Measurements from ENCODE around the gene GPSM1. TPM values are rescaled to one million over a fixed set of nuclear protein-coding genes. Genes with fewer than 3 reads are reported as not detected.

Gene GPSM1
- total RNA-seq, 2 donors from 2014 or later, result 2.3 to 3.4 TPM

DNA sequence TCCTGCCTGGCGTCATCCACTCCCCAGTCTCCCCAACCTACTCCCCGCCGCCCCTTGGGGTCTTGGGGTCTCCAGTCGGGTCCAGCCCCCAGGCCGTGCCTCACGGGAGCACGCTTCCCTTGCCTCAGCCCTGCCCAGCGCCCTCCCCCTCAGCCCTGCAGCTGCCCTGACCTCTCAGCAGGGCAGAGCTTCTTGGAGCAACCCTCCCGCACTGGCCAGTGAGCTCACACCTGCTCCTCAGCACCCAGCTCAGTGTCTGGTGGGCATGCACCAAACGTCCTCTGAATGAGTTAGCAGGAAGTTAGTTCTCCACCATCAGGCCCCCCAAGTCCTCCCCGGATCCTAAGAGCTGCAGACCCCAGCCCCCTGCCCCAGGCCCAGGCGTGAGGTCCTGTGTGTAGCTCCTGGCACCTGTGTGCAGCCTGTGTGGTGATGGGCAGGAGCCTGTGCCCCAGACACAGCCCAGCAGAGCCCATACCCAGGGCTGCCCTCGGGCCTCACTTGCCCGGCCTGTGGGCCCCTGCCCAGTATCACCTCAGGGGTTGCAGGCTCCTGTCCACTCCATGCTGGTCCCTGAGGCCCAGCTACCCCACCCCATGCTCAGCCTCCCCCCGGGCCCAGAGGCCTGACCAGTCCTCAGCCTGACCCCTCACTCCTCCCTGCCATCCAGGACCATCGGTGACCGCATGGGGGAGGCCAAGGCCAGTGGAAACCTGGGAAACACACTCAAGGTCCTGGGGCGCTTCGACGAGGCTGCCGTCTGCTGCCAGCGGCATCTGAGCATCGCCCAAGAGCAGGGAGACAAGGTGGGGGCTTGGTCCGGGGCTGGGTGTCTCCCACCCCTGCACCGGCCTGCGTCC is 8.2 kb downstream of the GPSM1 start:
- DNase-seq, result no peak
- no peaks in the 10 kb centered on the region for H3K4me1 ChIP-seq
- no peak overlapping the region for H3K4me3 ChIP-seq
- no peak overlapping the region for H3K27ac ChIP-seq
- H3K36me3 ChIP-seq, result no peaks in the 10 kb centered on the region
- H3K9me3 ChIP-seq, result no peaks in the 10 kb centered on the region
- TF ChIP-seq, protein P1, sequence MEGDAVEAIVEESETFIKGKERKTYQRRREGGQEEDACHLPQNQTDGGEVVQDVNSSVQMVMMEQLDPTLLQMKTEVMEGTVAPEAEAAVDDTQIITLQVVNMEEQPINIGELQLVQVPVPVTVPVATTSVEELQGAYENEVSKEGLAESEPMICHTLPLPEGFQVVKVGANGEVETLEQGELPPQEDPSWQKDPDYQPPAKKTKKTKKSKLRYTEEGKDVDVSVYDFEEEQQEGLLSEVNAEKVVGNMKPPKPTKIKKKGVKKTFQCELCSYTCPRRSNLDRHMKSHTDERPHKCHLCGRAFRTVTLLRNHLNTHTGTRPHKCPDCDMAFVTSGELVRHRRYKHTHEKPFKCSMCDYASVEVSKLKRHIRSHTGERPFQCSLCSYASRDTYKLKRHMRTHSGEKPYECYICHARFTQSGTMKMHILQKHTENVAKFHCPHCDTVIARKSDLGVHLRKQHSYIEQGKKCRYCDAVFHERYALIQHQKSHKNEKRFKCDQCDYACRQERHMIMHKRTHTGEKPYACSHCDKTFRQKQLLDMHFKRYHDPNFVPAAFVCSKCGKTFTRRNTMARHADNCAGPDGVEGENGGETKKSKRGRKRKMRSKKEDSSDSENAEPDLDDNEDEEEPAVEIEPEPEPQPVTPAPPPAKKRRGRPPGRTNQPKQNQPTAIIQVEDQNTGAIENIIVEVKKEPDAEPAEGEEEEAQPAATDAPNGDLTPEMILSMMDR (IDR thresholded peaks at IDR 0.05), result no peak
- H3K27me3 ChIP-seq, result no peaks in the 10 kb centered on the region
- intact Hi-C loops (cut with DNase I), result loop anchor here (10.0 kb wide), 1 partner anchor 299 kb away; no protein-coding TSS in a partner anchor
- H3K9ac ChIP-seq (ENCODE audit: low read depth in 2 of 2, low read length in 2 of 2), result no peak overlapping the region

DNA sequence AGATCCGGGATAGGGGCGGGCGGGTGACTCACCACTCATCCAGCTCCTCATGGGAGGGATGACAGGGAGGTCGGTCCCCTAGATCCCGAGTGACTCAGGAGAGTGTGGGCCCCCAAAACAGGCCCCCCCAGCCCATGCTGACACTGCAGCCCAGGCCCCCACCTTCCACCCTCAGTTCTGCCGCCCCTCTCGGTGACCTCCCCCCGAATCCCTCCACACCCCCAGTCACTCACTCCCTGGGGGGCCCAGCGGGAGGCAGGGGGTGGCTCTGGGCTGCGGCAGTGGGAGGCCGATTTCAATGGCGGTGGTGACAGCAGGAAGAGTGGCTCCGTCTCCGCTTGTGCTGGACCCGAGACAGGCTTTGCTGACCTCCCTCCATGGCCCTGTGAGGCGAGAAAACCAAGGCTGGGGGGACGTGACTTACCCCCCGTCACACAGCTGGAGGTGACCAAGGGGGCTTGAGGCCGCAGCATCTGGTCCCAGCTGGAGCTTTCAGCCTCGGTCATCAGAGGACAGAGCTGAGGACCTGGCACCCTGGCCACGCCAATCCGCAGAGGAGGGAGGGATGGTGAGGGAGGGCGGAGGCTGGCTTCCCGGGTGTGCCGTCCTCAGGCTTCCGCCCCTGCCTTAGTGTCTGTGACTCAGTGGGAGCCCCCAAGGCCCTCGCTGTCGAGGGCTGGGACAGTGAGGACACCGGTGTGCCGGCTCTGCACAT is 9.0 kb downstream of the GPSM1 start:
- H3K9me3 ChIP-seq, result no peaks in the 10 kb centered on the region
- DNase-seq, result no peak
- no peaks in the 10 kb centered on the region for H3K4me1 ChIP-seq
- H3K36me3 ChIP-seq, result no peaks in the 10 kb centered on the region
- H3K9ac ChIP-seq (ENCODE audit: low read depth in 2 of 2, low read length in 2 of 2), result no peak overlapping the region
- intact Hi-C loops (cut with DNase I), result loop anchor here (10.0 kb wide), 1 partner anchor 298 kb away; no protein-coding TSS in a partner anchor
- H3K27me3 ChIP-seq, result no peaks in the 10 kb centered on the region
- no peak overlapping the region for H3K4me3 ChIP-seq
- no peak overlapping the region for H3K27ac ChIP-seq
- TF ChIP-seq, protein P1 (IDR thresholded peaks at IDR 0.05), result no peak

DNA sequence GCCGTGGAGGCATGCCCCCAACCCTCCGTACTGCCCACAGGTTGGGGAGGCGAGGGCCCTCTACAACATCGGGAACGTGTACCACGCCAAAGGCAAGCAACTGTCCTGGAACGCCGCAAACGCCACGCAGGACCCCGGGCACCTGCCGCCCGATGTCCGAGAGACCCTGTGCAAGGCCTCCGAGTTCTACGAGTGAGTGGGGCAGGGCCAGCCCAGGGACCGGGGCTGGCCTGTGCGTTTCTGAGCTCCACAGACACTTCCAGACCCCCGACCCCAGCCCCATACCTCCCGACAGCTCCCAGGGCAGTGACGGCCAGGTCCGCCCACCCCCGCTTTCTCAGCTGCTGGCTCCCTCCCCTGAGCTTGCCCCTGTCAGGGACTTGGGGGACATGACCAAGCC is 9.5 kb downstream of the GPSM1 start:
- Histone ChIP-seq H3K9me3 (no peaks in the 10 kb centered on the region), H3K27ac (no peak overlapping the region), H3K36me3 (no peaks in the 10 kb centered on the region), H3K4me3 (no peak overlapping the region), H3K9ac (ENCODE audit: low read depth in 2 of 2, low read length in 2 of 2) (no peak overlapping the region), H3K27me3 (no peaks in the 10 kb centered on the region), H3K4me1 (no peaks in the 10 kb centered on the region)
- TF ChIP-seq, protein P1 (IDR thresholded peaks at IDR 0.05), result no peak
- no peak for DNase-seq
- intact Hi-C loops (cut with DNase I), result loop anchor here (10.0 kb wide), 1 partner anchor 298 kb away; no protein-coding TSS in a partner anchor

DNA sequence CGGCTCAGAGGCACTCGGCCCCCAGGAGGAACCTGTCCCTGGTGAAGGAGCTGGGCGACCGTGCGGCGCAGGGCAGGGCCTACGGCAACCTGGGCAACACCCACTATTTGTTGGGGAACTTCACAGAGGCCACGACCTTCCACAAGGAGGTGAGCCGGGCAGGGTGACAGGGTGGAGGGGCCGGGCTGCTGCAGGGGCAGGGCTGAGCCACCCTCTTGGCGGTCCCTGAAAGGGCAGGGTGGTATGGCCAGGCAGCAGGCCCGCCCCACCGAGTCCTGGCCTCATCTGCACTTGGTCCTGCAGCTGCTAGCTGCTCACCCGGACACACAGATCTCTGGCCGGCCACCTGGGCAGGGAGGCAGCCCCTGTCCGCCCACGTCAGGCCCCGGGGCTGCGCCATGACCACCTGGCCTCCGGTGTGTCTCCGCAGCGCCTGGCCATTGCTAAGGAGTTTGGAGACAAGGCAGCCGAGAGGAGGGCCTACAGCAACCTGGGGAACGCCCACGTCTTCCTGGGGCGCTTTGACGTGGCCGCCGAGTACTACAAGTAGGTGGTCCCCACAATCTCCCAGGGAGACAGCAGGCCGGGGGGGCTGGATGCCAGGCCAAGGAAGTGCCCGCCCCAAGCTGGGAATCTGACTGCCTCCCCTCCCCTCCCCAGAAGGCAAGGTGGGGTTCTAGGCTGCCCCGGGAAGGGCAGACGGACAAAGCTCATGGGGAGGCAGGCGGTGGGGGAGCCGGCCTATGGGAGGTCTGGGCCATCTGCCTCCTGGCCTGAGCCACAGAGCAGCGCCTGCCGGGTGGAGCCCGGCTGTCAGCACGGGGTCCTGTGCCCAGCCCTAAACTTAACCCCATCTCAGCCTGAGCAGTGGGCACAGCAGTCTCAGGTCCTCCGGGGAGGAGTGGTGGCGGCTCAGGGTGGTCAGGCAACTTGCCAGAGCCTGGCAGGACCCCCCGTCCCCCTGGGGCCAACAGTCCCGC is 10.4 kb downstream of the GPSM1 start:
- Histone ChIP-seq H3K9me3 (no peaks in the 10 kb centered on the region), H3K9ac (ENCODE audit: low read depth in 2 of 2, low read length in 2 of 2) (no peak overlapping the region), H3K4me3 (no peak overlapping the region), H3K36me3 (no peaks in the 10 kb centered on the region), H3K27me3 (no peaks in the 10 kb centered on the region), H3K27ac (no peak overlapping the region), H3K4me1 (no peaks in the 10 kb centered on the region)
- TF ChIP-seq, protein P1 (IDR thresholded peaks at IDR 0.05), result no peak
- no peak for DNase-seq
- intact Hi-C loops (cut with DNase I), result loop anchor here (10.0 kb wide), 1 partner anchor 297 kb away; no protein-coding TSS in a partner anchor

DNA sequence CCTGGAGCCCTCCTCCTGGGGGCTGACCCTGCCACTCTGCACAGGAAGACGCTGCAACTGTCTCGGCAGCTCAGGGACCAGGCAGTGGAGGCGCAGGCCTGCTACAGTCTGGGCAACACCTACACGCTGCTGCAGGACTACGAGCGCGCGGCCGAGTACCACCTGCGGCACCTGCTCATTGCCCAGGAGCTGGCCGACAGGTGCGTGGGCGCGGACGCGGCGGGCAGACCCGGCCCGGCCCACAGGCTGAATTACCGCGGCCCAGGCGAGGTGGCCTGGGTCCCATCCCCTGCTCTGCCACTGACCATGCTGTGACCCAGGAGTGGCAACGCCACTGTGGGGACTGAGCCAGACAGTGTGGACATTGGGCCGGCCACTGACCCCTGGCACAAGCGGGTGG is 11.2 kb downstream of the GPSM1 start:
- intact Hi-C loops (cut with DNase I), result loop anchor here (10.0 kb wide), 1 partner anchor 296 kb away; no protein-coding TSS in a partner anchor
- Histone ChIP-seq H3K9me3 (no peaks in the 10 kb centered on the region), H3K27me3 (no peaks in the 10 kb centered on the region), H3K4me1 (no peaks in the 10 kb centered on the region), H3K27ac (no peak overlapping the region), H3K9ac (ENCODE audit: low read depth in 2 of 2, low read length in 2 of 2) (no peak overlapping the region), H3K4me3 (no peak overlapping the region), H3K36me3 (no peaks in the 10 kb centered on the region)
- DNase-seq, result no peak
- TF ChIP-seq, protein P1 (IDR thresholded peaks at IDR 0.05), result no peak
